OCI-LY7 (cell line): ENCODE measurements around the gene EDEM1. TPM values are rescaled to one million over a fixed set of nuclear protein-coding genes. Genes with fewer than 3 reads are reported as not detected.

ENCODE experiments used
- BruUV-seq: library from RNA; stranded (reverse); fragments of 400-500 nt; replicated peaks from 2 replicates; lab custom pipeline; 2021; lab: Mats Ljungman, UMichigan
- CTCF ChIA-PET: fragments of 300-600 bp; sonication (Branson Sonifier 250); formaldehyde crosslinking; loops from one replicate; lab custom pipeline; 2022; ENCODE audit warnings: antibody characterized with exemption; ENCODE audit not compliant: unreplicated experiment; lab: Charles Lee
- POLR2A ChIA-PET: fragments of 300-600 bp; sonication (Branson Sonifier 250); formaldehyde crosslinking; loops from one replicate; lab custom pipeline; 2022; ENCODE audit warnings: antibody characterized with exemption; lab: Charles Lee
- DNase-seq: peaks from one replicate; pipeline ENCODE4 v3.0.0-alpha.2; 2015; ENCODE audit warnings: low spot score
- H2AFZ ChIP-seq: fragments of 200-600 bp; sonication (generic), shearing (Covaris generic); 2 replicates; pipeline ENCODE4 v1.6.1; 2014; ENCODE audit warnings: mild to moderate bottlenecking, antibody characterized with exemption, low read length, moderate library complexity
- H3K27ac ChIP-seq: fragments of 200-600 bp; sonication (generic); 2 replicates; pipeline ENCODE4 v1.5.1; 2014; ENCODE audit warnings: mixed run types, low read depth, mild to moderate bottlenecking, moderate library complexity, low read length, inconsistent platforms; ENCODE audit not compliant: poor library complexity, severe bottlenecking
- H3K36me3 ChIP-seq: fragments of 200-600 bp; sonication (generic); 2 replicates; pipeline ENCODE4 v1.6.1; 2014; ENCODE audit warnings: mild to moderate bottlenecking, antibody characterized with exemption, low read length, moderate library complexity, mixed read lengths; ENCODE audit not compliant: insufficient read depth
- H3K4me1 ChIP-seq: fragments of 200-600 bp; sonication (generic); 2 replicates; pipeline ENCODE4 v1.5.1; 2014; ENCODE audit warnings: mild to moderate bottlenecking, low read length; ENCODE audit not compliant: insufficient read depth, poor library complexity, severe bottlenecking
- H3K4me2 ChIP-seq: fragments of 200-600 bp; sonication (generic); 2 replicates; pipeline ENCODE4 v1.6.1; 2014; ENCODE audit warnings: mild to moderate bottlenecking, low read length
- H3K4me3 ChIP-seq: fragments of 200-600 bp; sonication (generic); 2 replicates; pipeline ENCODE4 v1.5.1; 2014; ENCODE audit warnings: mild to moderate bottlenecking, low read depth, low read length; ENCODE audit not compliant: poor library complexity, severe bottlenecking
- H3K79me2 ChIP-seq: fragments of 200-600 bp; sonication (generic); 2 replicates; pipeline ENCODE4 v1.6.1; 2016; ENCODE audit warnings: low read depth, mild to moderate bottlenecking, low read length, moderate library complexity, mixed read lengths; ENCODE audit not compliant: insufficient read depth
- H3K9me2 ChIP-seq: fragments of 200-600 bp; sonication (generic); 2 replicates; pipeline ENCODE4 v1.6.1; 2016; ENCODE audit warnings: mild to moderate bottlenecking, low read length, mixed read lengths; ENCODE audit not compliant: insufficient read depth
- H3K9me3 ChIP-seq: fragments of 200-600 bp; sonication (generic); 2 replicates; pipeline ENCODE4 v1.6.1; 2014; ENCODE audit warnings: mild to moderate bottlenecking, mixed run types, low read length, mixed read lengths
- H4K20me1 ChIP-seq: fragments of 200-600 bp; sonication (generic); 2 replicates; pipeline ENCODE4 v1.6.1; 2014; ENCODE audit warnings: mild to moderate bottlenecking, antibody characterized with exemption, low read length, moderate library complexity, mixed read lengths; ENCODE audit not compliant: insufficient read depth
- CTCF ChIP-seq: fragments of 200-600 bp; sonication (generic); conservative IDR thresholded peaks from 2 replicates; pipeline ENCODE4 v1.5.1; 2014; ENCODE audit warnings: mild to moderate bottlenecking, antibody characterized with exemption, low read length, moderate library complexity, mixed read lengths
- EZH2phosphoT487 ChIP-seq: fragments of 200-600 bp; sonication (generic); IDR thresholded peaks from 2 replicates; pipeline ENCODE4 v1.6.1; 2018; ENCODE audit warnings: low read depth, borderline replicate concordance, mild to moderate bottlenecking, mixed run types, antibody characterized with exemption, low read length, moderate library complexity, mixed read lengths
- intact Hi-C: fragments of 100-400 bp; cut with micrococcal nuclease; formaldehyde crosslinking; loops from one replicate; pipeline ENCODE4 v1.10.0; 2022; ENCODE audit not compliant: unreplicated experiment
- microRNA-seq: library from miRNA; unstranded; fragments of <30 nt; microRNA quantifications from one replicate; pipeline ENCODE4 v1.2.0, GENCODE V29; 2022; ENCODE audit warnings: borderline replicate concordance
- small RNA-seq: library from RNA; depleted of rRNA; stranded (forward); fragments of <200 nt; gene quantifications from one replicate; pipeline ENCODE3, GENCODE V24; 2014
- total RNA-seq, 2 experiments: library from RNA; depleted of rRNA in 1 of 2; stranded (reverse); fragments of >200 nt in 1 of 2; shearing (Covaris generic) in 1 of 2; gene quantifications; 2 replicates each; pipeline ENCODE4 v1.2.3, GENCODE V29; 2014 to 2022

EDEM1 gene
- total RNA-seq, 2 experiments from 2014 or later = 186 to 337 TPM

DNA sequence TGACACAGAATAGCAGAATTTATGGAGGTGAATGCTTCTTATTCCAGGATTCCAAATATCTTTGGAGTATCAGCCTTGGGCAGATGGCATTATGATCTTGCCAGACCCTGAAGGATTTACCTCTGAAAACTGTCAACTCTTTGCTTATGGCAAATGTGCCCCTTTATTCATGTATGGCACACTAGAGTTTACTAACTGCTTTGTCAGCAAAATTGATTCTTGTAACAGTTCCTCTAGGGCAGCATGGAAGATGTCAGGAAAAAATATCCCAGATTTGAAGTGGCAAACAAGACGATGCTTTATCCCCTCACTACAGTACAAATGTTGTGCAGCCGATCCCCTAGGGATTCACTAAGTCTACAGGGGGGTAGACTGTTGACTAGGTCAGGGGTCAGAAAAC lies 79.7 kb downstream of the EDEM1 start:
- H3K9me3 ChIP-seq = no peaks in the 10 kb centered on the region
- no peaks in the 10 kb centered on the region for H3K79me2 ChIP-seq
- H3K4me3 ChIP-seq = no peak overlapping the region
- no peaks in the 10 kb centered on the region for H3K36me3 ChIP-seq
- ChIA-PET POLR2A (interaction anchor here (0.6 to 1.3 kb wide), 2 partner anchors 12 to 19 kb away, joined by 3 read pairs; no protein-coding TSS in a partner anchor), CTCF (no interaction called here)
- H3K27ac ChIP-seq = no peak overlapping the region
- TF ChIP-seq EZH2phosphoT487 = no peak
- TF ChIP-seq CTCF = no peak
- no TSS peak for BruUV-seq
- no peak overlapping the region for H2AFZ ChIP-seq
- H3K4me1 ChIP-seq = no peaks in the 10 kb centered on the region
- H4K20me1 ChIP-seq = no peaks in the 10 kb centered on the region
- intact Hi-C loops = no loop called here
- H3K4me2 ChIP-seq = no peak overlapping the region
- no peaks in the 10 kb centered on the region for H3K9me2 ChIP-seq
- no peak for DNase-seq

- TF ChIP-seq EZH2phosphoT487 (no peak), CTCF (no peak)
- no peak overlapping the region for H3K4me2 ChIP-seq
- no peaks in the 10 kb centered on the region for H3K4me1 ChIP-seq
- H3K9me2 ChIP-seq = no peaks in the 10 kb centered on the region
- no peaks in the 10 kb centered on the region for H3K79me2 ChIP-seq
- ChIA-PET CTCF (no interaction called here), POLR2A (no interaction called here)
- no peak overlapping the region for H3K27ac ChIP-seq
- no peaks in the 10 kb centered on the region for H3K9me3 ChIP-seq
- H3K36me3 ChIP-seq = no peaks in the 10 kb centered on the region
- intact Hi-C loops = no loop called here
- no TSS peak for BruUV-seq
- no peak for DNase-seq
- no peak overlapping the region for H3K4me3 ChIP-seq
- no peaks in the 10 kb centered on the region for H4K20me1 ChIP-seq
- no peak overlapping the region for H2AFZ ChIP-seq
Measured at GRCh38 chr3:5267889-5268288, 80.4 kb downstream of the EDEM1 start.

Small RNAs within 50 kb of the gene (microRNA-seq; reads per million reads assigned to microRNA genes)
- gene MIR4790 = not detected

Small RNAs within 50 kb of the gene (small RNA-seq; reads per million reads assigned to genes)
- gene MIR4790 = not detected
- gene RN7SL553P = not detected

Other genes starting within 250 kb of the EDEM1 start
- 0.05 and 0.35 TPM in 2 replicates for gene BHLHE40, start 208.3 kb upstream of the EDEM1 start, total RNA-seq (2014; rRNA removed; shearing (Covaris generic))
- gene BHLHE40, start 208.3 kb upstream of the EDEM1 start, total RNA-seq (2022) = 0.11 TPM in 1 of 2 replicates, not detected in the other
- 20.1 and 27.1 TPM in 2 replicates for gene ARL8B, start 65.4 kb upstream of the EDEM1 start, total RNA-seq (2014; rRNA removed; shearing (Covaris generic))
- 50.7 and 60.4 TPM in 2 replicates for gene ARL8B, start 65.4 kb upstream of the EDEM1 start, total RNA-seq (2022)